ENCODE data around the gene ZDBF2. TPM values are rescaled to one million over a fixed set of nuclear protein-coding genes. Genes with fewer than 3 reads are reported as not detected.
"Not testable (repeated sequence)": the region's sequence is repeated elsewhere in the genome, so short reads cannot be mapped to it uniquely, and the experiment has no call there.

Gene ZDBF2
- total RNA-seq, 2 donors from 2014 or later = 7.2 to 10.6 TPM

- Histone ChIP-seq H3K27ac (no peak overlapping the region), H3K4me3 (no peak overlapping the region), H3K36me3 (no peaks in the 10 kb centered on the region), H3K4me1 (no peaks in the 10 kb centered on the region), H3K27me3 (no peaks in the 10 kb centered on the region), H3K9me3 (peaks cover 5 to 14% of the 10 kb centered on the region in 2 donors)
- no peak for DNase-seq (ENCODE audit: low spot score)
- TF ChIP-seq CTCF (IDR thresholded peaks at IDR 0.05) = no peak
Observed at GRCh38 chr2:206289391-206289790, 14.9 kb downstream of the ZDBF2 start.

DNA sequence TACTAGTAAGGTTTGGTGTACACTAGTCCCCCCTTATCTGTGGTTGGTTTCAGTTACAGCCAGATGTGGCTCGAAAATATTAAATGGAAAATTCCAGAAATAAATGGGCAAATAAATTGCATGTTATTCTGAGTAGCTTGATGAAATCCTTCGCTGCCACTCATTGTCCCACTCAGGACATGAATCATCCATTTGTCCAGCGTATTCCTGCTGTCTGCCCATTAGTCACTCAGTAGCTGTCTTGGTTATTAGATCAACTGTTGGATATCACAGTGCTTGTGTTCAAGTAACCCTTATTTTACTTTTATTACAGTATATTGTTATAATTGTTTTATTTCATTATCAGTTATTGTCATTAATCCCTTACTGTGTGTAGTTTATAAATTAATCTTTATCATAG, 21.7 kb downstream of the ZDBF2 start:
- Histone ChIP-seq H3K27me3 (no peaks in the 10 kb centered on the region), H3K4me3 (no peak overlapping the region)
- no peak for TF ChIP-seq CTCF (IDR thresholded peaks at IDR 0.05)

DNA sequence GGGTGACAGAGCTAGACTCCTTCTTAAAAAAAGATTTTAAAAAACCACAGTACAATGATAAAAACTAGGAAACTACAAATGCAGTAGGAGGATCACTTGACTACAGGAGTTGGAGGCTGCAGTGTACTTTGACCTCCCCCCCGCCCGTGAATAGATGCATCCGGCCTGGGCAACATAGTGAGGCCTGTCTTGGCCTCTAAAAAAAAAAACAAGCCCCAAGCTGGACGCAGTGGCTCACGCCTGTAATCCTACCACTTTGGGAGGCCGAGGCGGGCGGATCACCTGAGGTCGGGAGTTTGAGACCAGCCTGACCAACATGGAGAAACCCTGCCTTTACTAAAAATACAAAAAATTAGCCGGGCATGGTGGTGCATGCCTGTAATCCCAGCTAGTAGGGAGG, 25.1 kb downstream of the ZDBF2 start:
- H3K27me3 ChIP-seq; H3K4me1 ChIP-seq; H3K27ac ChIP-seq; DNase-seq (ENCODE audit: low spot score); H3K4me3 ChIP-seq; H3K9me3 ChIP-seq; H3K36me3 ChIP-seq: not testable (repeated sequence)

More for the DNA sequence above, 21.7 kb downstream of the ZDBF2 start:
- H3K27ac ChIP-seq = no peak overlapping the region
- no peaks in the 10 kb centered on the region for H3K4me1 ChIP-seq
- H3K9me3 ChIP-seq = no peaks in the 10 kb centered on the region
- DNase-seq (ENCODE audit: low spot score) = no peak
- peaks cover 8% of the 10 kb centered on the region for H3K36me3 ChIP-seq

DNA sequence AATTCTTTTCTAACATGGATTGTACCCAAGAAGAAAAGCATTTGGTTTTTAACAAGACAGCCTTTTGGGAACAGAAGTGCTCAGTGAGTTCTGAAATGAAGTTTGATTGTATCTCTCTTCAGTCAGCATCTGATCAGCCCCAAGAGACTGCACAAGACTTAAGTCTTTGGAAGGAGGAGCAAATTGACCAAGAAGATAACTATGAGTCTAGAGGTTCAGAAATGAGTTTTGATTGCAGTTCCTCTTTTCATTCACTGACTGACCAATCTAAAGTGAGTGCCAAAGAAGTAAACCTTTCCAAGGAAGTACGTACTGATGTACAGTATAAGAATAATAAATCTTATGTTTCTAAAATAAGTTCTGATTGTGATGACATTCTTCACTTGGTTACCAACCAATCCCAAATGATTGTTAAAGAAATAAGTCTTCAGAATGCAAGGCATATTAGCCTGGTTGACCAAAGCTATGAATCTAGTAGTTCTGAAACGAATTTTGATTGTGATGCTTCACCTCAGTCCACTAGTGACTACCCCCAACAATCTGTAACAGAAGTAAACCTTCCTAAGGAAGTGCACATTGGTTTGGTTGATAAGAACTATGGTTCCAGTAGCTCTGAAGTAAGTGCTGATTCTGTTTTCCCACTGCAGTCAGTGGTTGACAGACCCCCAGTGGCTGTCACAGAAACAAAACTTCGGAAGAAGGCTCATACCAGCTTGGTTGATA, 31.2 kb downstream of the ZDBF2 start:
- no peak overlapping the region for H3K27ac ChIP-seq
- H3K4me3 ChIP-seq = no peak overlapping the region
- H3K27me3 ChIP-seq = no peaks in the 10 kb centered on the region
- H3K36me3 ChIP-seq = no peaks in the 10 kb centered on the region
- no peak for TF ChIP-seq CTCF (IDR thresholded peaks at IDR 0.05)
- H3K4me1 ChIP-seq = no peaks in the 10 kb centered on the region
- DNase-seq (ENCODE audit: low spot score) = no peak
- H3K9me3 ChIP-seq = no peaks in the 10 kb centered on the region

DNA sequence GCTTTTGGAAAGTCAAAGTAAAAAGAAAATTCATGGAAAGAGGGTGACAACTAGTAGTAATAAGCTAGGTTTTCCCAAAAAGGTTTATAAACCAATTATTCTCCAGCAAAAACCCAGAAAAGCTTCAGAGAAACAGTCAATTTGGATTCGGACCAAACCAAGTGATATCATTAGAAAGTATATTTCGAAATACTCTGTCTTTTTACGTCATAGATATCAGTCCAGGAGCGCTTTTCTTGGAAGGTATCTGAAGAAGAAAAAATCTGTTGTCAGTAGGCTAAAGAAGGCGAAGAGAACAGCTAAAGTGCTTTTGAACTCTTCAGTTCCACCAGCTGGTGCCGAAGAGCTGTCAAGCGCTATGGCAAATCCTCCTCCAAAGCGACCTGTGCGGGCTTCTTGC, 36.6 kb downstream of the ZDBF2 start:
- no peaks in the 10 kb centered on the region for H3K27me3 ChIP-seq
- no peak overlapping the region for H3K27ac ChIP-seq
- H3K36me3 ChIP-seq = no peaks in the 10 kb centered on the region
- H3K4me3 ChIP-seq = no peak overlapping the region
- TF ChIP-seq CTCF (IDR thresholded peaks at IDR 0.05) = no peak
- H3K9me3 ChIP-seq = no peaks in the 10 kb centered on the region
- no peak for DNase-seq (ENCODE audit: low spot score)
- no peaks in the 10 kb centered on the region for H3K4me1 ChIP-seq

DNA sequence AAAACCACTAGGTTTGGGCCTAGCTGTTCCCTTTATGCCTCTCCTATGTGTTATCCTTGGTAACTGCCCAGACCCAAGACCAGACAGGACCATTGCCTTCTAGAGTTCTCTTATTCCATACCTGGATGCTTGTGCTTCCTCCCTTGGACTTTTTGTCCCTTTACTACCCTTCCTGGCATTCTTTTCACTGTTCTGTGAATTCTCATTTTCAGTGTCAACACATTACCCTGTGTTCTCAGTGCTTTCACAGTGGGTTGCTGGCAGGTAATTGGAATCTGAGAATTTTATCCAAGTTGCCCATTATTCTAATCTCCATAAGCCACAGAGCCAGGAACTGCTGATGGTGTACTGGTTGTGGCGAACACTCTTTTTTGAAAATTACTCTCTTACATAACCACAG, 41.7 kb downstream of the ZDBF2 start:
- peaks cover 0 to 17% of the 10 kb centered on the region in 2 donors for H3K9me3 ChIP-seq
- DNase-seq (ENCODE audit: low spot score) = no peak
- no peak for TF ChIP-seq CTCF (IDR thresholded peaks at IDR 0.05)
- no peaks in the 10 kb centered on the region for H3K4me1 ChIP-seq
- H3K4me3 ChIP-seq = no peak overlapping the region
- H3K36me3 ChIP-seq = no peaks in the 10 kb centered on the region
- H3K27me3 ChIP-seq = no peaks in the 10 kb centered on the region
- H3K27ac ChIP-seq = no peak overlapping the region

All from right atrium auricular region (tissue), 2 donors.